ENCODE data around the gene FGF23.

GRCh38 chr12:4369548-4369947, 10.0 kb downstream of the FGF23 start:
- TF ChIP-seq CTCF (IDR thresholded peaks at IDR 0.05; ENCODE audit: low read depth, low read length, missing input control) (no peak), MAX (IDR thresholded peaks at IDR 0.05) (no peak), JUND (IDR thresholded peaks at IDR 0.05) (no peak), REST (IDR thresholded peaks at IDR 0.05) (no peak), RAD21 (IDR thresholded peaks at IDR 0.05) (no peak), YY1 (IDR thresholded peaks at IDR 0.05) (no peak), ATF3 (IDR thresholded peaks at IDR 0.05) (no peak), ZBTB33 (IDR thresholded peaks at IDR 0.05) (no peak)
